ENCODE results near the gene MBNL3. TPM values are rescaled to one million over a fixed set of nuclear protein-coding genes. Genes with fewer than 3 reads are reported as not detected.
A peak's percentile ranks its signal among the peaks of the same experiment; 100 is the strongest.
"Not testable (repeated sequence)": the region's sequence is repeated elsewhere in the genome, so short reads cannot be mapped to it uniquely, and the experiment has no call there.

MBNL3 gene
- total and polyA plus RNA-seq, 2 experiments from 2014 or later: 0.98 to 1.6 TPM

DNA sequence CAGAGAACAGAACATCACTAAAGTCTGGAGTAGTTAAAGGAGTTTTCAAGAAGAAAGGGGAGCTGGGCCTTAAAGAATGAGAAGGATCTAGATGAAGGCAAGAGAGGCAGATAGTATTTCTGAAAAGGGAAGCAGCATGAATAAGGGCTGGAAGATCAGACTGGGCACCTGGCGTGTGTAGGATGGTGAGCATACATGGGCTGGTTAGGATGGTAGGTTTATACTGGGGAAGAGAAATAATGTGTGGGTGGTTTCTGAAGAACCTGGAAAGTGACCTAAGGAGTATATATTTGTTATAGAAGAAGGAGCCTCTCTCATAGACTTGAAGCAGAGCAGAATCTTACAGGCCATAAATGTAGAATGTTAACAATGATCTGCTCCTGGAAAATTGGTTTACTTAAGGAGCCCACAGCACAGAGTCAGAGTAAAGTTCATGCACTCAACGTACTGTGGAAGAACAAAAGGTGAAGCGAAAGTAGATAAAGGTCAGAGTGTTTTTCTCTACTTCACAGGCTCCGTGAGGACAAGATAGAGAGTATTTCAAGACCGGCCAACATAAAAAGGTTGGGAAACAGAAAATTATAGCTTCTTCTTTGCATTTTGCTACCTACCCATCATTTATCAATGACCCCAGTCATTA is 35.8 kb downstream of the MBNL3 start:
- TF ChIP-seq, protein P1, sequence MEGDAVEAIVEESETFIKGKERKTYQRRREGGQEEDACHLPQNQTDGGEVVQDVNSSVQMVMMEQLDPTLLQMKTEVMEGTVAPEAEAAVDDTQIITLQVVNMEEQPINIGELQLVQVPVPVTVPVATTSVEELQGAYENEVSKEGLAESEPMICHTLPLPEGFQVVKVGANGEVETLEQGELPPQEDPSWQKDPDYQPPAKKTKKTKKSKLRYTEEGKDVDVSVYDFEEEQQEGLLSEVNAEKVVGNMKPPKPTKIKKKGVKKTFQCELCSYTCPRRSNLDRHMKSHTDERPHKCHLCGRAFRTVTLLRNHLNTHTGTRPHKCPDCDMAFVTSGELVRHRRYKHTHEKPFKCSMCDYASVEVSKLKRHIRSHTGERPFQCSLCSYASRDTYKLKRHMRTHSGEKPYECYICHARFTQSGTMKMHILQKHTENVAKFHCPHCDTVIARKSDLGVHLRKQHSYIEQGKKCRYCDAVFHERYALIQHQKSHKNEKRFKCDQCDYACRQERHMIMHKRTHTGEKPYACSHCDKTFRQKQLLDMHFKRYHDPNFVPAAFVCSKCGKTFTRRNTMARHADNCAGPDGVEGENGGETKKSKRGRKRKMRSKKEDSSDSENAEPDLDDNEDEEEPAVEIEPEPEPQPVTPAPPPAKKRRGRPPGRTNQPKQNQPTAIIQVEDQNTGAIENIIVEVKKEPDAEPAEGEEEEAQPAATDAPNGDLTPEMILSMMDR (IDR thresholded peaks at IDR 0.05; ENCODE audit: low read depth, low read length): no peak
- DNase-seq (ENCODE audit: low read depth in 1 of 2, low spot score in 1 of 2): no peak
- Histone ChIP-seq H3K4me1 (ENCODE audit: low read depth) (no peaks in the 10 kb centered on the region), H3K27me3 (no peaks in the 10 kb centered on the region), H3K27ac (no peak overlapping the region), H3K36me3 (no peaks in the 10 kb centered on the region), H3K9me3 (ENCODE audit: low read depth) (no peaks in the 10 kb centered on the region), H3K4me3 (no peak overlapping the region)

DNA sequence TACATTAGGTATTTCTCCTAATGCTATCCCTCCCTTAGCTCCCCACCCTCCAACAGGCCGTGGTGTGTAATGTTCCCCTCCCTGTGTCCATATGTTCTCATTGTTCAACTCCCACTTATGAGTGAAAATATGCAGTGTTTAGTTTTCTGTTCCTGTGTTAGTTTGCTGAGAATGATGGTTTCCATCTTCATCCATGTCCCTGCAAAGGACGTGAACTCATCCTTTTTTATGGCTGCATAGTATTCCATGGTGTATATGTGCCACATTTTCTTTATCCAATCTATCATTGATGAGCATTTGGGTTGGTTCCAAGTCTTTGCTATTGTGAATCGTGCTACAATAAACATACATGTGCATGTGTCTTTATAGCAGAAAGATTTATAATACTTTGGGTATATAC is 42.9 kb downstream of the MBNL3 start:
- DNase-seq (ENCODE audit: low read depth in 1 of 2, low spot score in 1 of 2); H3K4me1 ChIP-seq (ENCODE audit: low read depth); H3K27me3 ChIP-seq: not testable (repeated sequence)

DNA sequence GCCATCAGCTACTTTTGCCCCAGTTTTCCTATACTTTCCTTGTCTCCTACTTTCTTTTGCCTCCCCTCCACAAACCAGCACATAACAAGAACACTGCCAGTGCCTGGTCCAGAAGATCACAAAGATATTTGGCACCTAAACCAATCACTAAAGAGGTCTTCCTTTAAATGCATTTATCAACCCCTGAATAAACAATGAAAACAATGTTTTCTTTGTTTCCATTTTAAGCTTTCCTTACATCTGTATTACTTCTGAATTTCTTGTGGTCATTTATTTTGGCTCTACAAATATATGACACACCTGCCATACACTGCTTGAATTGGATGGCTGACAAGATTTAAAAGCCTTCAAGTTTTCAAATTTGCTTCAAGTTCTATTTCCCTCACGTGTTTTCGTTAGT is 43.9 kb downstream of the MBNL3 start:
- no peaks in the 10 kb centered on the region for H3K36me3 ChIP-seq
- DNase-seq (ENCODE audit: low read depth in 1 of 2, low spot score in 1 of 2): no peak
- H3K27ac ChIP-seq: no peak overlapping the region
- H3K4me1 ChIP-seq (ENCODE audit: low read depth): no peaks in the 10 kb centered on the region
- H3K9me3 ChIP-seq (ENCODE audit: low read depth): no peaks in the 10 kb centered on the region
- no peak overlapping the region for H3K4me3 ChIP-seq
- TF ChIP-seq, protein P1 (IDR thresholded peaks at IDR 0.05; ENCODE audit: low read depth, low read length): no peak
- H3K27me3 ChIP-seq: no peaks in the 10 kb centered on the region

More for the DNA sequence above, 42.9 kb downstream of the MBNL3 start:
- not testable (repeated sequence) for H3K9me3 ChIP-seq (ENCODE audit: low read depth); H3K4me3 ChIP-seq; H3K36me3 ChIP-seq; H3K27ac ChIP-seq

DNA sequence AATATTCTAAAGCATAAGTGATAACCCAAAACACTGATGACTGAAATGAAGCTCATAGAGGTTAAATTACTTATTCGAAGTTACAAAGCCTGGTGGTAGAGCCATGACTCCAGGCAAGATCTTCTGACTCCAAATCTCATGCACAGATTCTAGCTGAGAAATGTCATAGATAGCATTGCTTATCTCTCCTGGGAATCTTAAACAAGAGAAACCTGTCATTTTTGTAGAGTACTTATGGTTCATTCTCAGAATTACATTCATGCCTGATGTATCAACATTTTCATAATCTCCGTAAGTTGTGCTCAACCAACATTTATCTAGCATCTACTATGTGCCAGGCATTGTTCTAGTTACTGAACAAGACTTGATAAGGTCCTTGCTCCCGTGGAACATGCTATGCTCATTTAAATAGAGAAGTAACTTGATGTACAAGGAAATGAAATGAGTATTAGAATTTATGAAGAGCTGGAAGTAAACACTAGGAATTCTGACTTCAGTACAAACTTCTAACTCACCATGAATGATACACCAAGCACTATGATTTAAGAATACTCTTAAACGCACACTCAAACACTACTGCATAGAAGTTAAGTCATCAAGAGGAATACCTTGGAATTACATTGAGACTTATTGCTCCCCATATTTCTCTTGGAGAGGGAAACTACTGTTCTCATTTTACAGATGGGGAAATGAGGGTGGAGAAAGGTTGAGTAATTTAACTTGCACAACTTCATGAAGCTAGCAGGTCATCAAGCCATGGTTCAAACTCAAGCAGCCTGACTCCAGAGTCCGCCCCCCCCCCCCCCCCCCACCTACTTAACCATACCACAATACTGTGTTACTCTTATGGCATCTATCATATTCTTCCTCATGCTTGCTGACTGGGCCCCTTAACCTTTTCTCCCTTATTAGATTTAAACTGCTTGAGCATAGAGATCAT is 45.4 kb downstream of the MBNL3 start:
- Histone ChIP-seq H3K27me3 (no peaks in the 10 kb centered on the region), H3K27ac (no peak overlapping the region), H3K4me3 (no peak overlapping the region), H3K4me1 (ENCODE audit: low read depth) (no peaks in the 10 kb centered on the region), H3K36me3 (no peaks in the 10 kb centered on the region), H3K9me3 (ENCODE audit: low read depth) (no peaks in the 10 kb centered on the region)
- TF ChIP-seq, protein P1 (IDR thresholded peaks at IDR 0.05; ENCODE audit: low read depth, low read length): no peak
- DNase-seq (ENCODE audit: low read depth in 1 of 2, low spot score in 1 of 2): no peak

DNA sequence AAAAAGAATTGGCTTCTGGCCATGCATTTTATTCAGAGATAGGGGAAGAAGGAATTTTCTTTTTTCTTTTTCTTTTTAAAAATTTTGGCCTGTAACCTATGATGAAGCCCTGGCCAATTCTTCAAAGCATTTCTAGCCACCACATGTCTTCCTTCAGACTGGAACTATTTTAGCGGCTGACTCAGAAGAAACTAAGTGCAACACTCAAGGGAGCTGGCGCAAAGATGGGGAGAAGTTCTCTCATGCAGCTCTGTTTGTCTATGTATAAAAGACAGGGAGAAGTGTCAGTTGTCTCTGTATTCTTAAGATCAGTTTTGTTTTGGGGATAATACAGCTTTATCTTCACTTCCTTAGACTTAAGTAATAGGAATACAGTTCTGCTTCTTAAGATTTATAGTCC is 46.1 kb downstream of the MBNL3 start:
- Histone ChIP-seq H3K4me3 (no peak overlapping the region), H3K27me3 (no peaks in the 10 kb centered on the region), H3K27ac (no peak overlapping the region), H3K9me3 (ENCODE audit: low read depth) (no peaks in the 10 kb centered on the region), H3K4me1 (ENCODE audit: low read depth) (no peaks in the 10 kb centered on the region), H3K36me3 (no peaks in the 10 kb centered on the region)
- peak in 1 of 2 donors; percentile 41 for DNase-seq (ENCODE audit: low read depth in 1 of 2, low spot score in 1 of 2)
- TF ChIP-seq, protein P1 (IDR thresholded peaks at IDR 0.05; ENCODE audit: low read depth, low read length): no peak

DNA sequence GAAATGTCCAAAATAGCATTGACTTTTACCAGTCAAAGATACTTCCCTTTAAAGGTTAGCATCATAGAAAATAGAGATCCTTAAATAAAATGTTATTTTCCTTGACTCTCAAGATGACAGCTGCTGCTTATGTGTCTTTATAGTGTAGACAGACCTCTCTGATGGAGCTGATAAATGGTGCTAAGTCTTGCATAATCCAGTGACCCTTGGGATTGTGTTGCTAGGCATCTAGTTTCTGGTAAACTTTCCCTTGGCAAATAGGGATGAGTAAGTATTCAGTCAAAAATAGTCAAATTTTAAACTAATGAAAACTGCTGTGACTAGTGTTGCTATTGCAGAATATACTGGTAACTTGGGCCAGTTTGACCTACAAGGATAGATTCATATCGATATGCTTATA is 53.6 kb downstream of the MBNL3 start:
- Histone ChIP-seq H3K36me3 (no peaks in the 10 kb centered on the region), H3K4me3 (no peak overlapping the region), H3K4me1 (ENCODE audit: low read depth) (no peaks in the 10 kb centered on the region), H3K9me3 (ENCODE audit: low read depth) (no peaks in the 10 kb centered on the region), H3K27me3 (no peaks in the 10 kb centered on the region), H3K27ac (no peak overlapping the region)
- peak in 1 of 2 donors; percentile 47 for DNase-seq (ENCODE audit: low read depth in 1 of 2, low spot score in 1 of 2)
- TF ChIP-seq, protein P1 (IDR thresholded peaks at IDR 0.05; ENCODE audit: low read depth, low read length): no peak
